Omental fat pad (tissue), 4 donors: ENCODE results near the gene C1QTNF12. TPM values are rescaled to one million over a fixed set of nuclear protein-coding genes. Genes with fewer than 3 reads are reported as not detected.

Experiments
- ATAC-seq: fragments of 150-250 bp; one replicate; pipeline ENCODE4 v1.9.1; 2016; ENCODE audit warnings: mild to moderate bottlenecking, moderate library complexity; ENCODE audit not compliant: low FRiP score
- DNase-seq: peaks from one replicate; pipeline ENCODE4 v3.0.0-alpha.2; 2019; ENCODE audit warnings: low spot score
- total RNA-seq, 4 donors: library from RNA; depleted of rRNA; stranded (reverse); fragments of >200 nt; gene quantifications; one replicate each; pipeline ENCODE4 v1.1.0, GENCODE V29; 2016
- TF ChIP-seq, protein P1 (sequence below), 3 donors: fragments of 450-650 bp; IDR thresholded peaks; one replicate each; pipeline ENCODE4 v1.5.1; 2016 to 2017; ENCODE audit warnings: antibody characterized with exemption in 3 of 3, mild to moderate bottlenecking in 3 of 3, moderate library complexity in 2 of 3

The C1QTNF12 gene
- total RNA-seq, 4 donors from 2014 or later = 1.0 to 5.2 (median 1.8) TPM; not detected in 1

DNA sequence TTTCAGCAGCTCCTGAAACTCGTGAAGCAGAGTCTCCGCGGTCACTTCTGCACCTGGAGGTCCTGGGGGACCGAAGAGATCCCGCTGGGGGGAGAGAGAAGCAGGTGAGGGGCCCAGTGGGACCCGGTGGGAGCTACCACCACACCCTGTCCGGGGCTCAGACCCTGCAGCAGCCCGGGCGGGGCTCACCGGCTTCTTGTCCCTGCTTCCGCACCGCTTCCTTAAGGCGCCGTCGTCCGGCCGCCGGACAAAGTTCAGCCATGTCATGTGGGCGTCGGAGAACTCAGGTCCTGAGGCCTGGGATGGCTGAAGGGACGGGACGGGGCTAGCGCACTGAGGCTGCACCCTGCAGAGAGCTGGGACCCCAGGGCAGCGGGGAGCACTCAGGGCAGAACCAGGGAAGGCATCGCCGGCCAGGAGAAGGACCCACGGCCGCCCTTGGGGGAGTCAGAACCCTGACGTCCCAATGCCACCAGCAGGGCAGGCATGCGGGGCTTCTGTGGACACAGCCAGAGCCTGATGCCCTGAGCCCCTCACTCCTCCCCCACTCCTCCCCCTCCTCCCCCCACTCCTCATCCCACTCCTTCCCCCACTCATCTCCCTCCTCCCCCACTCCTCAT is 2.2 kb downstream of the C1QTNF12 start:
- TF ChIP-seq, protein P1, sequence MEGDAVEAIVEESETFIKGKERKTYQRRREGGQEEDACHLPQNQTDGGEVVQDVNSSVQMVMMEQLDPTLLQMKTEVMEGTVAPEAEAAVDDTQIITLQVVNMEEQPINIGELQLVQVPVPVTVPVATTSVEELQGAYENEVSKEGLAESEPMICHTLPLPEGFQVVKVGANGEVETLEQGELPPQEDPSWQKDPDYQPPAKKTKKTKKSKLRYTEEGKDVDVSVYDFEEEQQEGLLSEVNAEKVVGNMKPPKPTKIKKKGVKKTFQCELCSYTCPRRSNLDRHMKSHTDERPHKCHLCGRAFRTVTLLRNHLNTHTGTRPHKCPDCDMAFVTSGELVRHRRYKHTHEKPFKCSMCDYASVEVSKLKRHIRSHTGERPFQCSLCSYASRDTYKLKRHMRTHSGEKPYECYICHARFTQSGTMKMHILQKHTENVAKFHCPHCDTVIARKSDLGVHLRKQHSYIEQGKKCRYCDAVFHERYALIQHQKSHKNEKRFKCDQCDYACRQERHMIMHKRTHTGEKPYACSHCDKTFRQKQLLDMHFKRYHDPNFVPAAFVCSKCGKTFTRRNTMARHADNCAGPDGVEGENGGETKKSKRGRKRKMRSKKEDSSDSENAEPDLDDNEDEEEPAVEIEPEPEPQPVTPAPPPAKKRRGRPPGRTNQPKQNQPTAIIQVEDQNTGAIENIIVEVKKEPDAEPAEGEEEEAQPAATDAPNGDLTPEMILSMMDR (IDR thresholded peaks at IDR 0.05) = no peak
- ATAC-seq (no peak), DNase-seq (no peak)

DNA sequence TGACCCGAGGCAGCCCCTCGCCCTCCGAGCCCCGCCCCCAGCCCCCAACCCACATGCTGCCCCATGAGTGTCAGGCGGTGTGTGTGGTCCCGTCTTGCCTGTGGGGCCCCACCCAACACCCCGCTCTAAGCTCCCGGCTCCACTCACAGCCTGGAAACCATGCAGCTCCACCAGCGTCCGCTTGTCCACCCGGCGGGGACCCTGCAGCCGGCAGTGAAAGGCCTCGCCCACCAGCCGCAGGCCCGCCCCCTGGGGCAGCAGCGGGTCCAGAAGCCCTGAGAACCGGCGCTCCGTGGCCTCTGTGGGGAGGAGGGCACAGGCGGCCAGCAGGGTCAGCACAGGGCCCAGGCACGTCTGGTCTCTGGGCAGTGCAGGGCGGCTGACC is 2.7 kb downstream of the C1QTNF12 start:
- ATAC-seq = no peak
- TF ChIP-seq, protein P1 (IDR thresholded peaks at IDR 0.05) = no peak

DNA sequence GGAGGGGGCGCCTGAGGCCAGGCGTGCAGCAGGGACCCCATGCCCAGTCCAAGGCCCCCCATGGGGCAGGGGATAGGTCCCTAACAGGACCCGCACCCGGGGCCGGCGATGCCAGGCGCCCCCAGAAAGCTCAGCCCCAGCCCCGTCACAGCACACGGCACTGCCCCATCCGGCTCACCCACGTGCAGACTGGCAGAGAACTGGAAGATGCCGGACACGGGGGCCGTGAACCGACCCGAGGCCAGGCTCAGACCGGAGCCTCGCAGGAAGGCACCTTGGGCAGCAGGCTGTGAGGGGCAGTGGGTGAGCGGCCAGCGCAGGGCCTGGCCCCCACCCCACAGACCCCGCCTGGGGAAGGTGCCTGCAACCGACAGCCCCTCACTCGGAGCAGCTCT is 3.3 kb downstream of the C1QTNF12 start:
- no peak for DNase-seq
- TF ChIP-seq, protein P1 (IDR thresholded peaks at IDR 0.05) = no peak
- ATAC-seq = no peak

More for the DNA sequence above, 2.7 kb downstream of the C1QTNF12 start:
- DNase-seq = no peak

DNA sequence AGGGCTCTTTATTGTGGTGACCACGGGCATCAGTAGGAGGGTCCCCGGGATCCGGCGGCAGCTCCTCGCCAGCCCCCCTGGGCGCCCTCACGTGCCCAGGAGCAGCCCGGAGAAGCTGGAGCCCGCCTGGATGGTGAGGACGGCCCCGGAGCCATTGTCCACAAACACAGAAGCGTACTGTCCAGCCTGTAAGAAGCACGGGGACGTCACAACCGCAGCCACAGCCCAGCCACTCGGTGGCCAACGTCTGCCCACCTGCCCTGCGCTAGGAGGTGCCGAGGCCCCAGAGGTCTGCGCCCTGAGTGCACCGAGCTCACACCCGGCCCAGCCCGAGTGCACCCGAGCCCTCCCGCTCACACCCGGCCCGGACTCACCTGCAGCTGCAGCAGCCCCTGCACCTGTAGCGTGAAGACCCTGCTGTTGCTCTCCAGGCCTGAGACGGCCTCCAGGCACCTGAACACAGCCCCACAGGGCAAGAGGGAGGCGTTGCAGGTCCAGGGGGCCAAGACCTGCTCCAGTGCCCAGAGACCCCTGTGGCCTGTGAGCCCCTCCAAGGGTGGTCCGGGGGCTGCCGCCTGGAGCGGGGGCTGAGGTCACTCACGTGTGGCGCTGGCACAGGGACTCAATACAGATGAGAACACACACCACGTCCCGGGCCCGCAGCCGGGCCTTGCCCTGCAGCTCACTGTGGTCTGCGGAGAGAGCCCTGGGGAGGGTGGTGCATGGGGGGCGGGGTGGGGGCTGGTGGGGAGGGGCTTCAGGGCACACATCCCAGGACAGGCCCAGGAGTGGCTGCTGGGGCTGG is 3.9 kb downstream of the C1QTNF12 start:
- ATAC-seq (no peak), DNase-seq (no peak)
- TF ChIP-seq, protein P1 (IDR thresholded peaks at IDR 0.05) = no peak

DNA sequence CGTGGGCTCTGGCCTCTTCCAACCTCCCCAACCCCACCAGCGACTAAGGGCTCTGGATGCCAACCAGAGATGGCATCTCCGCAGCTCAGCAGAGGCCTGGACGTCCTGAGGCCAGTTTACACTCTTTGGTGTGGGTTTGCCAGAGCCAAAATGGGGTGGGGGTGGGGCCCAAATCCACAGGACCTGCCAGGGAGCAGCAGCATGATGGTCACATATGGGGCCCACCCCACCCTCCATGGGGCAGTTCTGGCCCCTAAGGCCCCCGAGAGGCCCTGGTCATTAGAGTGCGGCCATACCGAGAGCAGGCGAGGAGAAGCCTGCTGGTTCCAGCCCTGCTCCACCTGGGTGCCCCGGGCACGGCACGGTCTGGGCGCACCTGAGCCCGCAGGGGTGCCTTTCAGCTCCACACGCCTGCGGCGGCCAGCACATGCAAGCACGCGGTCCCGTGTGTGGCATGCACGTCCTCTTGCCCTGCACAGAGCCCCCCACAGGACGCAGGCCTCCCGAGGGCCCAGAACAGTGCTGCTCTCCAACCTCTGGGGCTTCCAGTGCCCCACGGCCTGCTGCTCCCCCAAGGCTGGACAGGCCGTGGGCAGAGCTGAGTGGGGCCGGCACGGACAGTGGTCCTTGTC is 4.8 kb downstream of the C1QTNF12 start:
- DNase-seq = no peak
- no peak for ATAC-seq
- TF ChIP-seq, protein P1 (IDR thresholded peaks at IDR 0.05) = no peak

DNA sequence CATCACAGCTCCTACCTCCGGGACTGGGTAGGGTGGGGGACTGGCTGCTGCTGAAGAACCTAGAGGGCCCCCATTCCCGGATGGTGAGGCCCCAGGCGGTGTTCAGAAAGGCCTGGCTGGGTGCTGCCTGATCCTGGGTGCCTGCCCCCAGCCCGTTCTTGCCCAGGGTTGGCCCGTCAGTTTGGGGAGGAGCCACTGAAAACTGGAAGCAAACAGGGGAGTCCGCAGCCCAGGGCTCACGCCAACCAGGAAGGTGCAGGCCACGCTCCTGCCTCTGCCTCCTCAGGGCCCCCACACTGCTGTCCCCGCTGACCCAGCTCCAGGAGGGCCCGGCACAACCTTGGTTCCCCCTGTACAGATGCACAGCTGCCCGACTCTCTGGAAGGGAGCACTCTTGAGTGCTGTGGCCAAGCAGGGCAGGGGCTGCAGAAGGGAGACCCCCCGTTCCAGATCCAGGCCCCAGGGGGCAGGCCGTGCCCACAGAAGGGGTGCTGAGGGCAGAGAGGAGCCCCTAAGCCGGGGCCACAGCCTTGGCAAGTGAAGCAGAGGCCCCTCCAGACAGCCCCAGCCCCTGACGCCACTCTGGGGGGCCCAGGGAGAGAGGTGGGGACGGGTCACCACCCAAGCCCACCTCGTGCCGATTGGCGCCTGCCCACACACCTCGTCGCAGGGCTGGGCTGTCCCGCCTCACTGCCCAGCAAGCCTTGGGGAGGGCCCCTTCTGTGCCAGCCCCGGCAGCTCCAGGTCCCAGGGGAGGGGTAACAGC is 5.5 kb downstream of the C1QTNF12 start:
- DNase-seq (no peak), ATAC-seq (no peak)
- TF ChIP-seq, protein P1 (IDR thresholded peaks at IDR 0.05) = no peak
